CD1c-positive myeloid dendritic cell (primary cell): ENCODE data around the gene COMMD4.

ENCODE experiments used
- DNase-seq: peaks from one replicate; pipeline ENCODE4 v3.0.0-alpha.2; 2016; ENCODE audit errors: extremely low spot score

COMMD4 gene

GRCh38 chr15:75356517-75356916 lies 20.7 kb downstream of the COMMD4 start:
- no peak for DNase-seq

DNA sequence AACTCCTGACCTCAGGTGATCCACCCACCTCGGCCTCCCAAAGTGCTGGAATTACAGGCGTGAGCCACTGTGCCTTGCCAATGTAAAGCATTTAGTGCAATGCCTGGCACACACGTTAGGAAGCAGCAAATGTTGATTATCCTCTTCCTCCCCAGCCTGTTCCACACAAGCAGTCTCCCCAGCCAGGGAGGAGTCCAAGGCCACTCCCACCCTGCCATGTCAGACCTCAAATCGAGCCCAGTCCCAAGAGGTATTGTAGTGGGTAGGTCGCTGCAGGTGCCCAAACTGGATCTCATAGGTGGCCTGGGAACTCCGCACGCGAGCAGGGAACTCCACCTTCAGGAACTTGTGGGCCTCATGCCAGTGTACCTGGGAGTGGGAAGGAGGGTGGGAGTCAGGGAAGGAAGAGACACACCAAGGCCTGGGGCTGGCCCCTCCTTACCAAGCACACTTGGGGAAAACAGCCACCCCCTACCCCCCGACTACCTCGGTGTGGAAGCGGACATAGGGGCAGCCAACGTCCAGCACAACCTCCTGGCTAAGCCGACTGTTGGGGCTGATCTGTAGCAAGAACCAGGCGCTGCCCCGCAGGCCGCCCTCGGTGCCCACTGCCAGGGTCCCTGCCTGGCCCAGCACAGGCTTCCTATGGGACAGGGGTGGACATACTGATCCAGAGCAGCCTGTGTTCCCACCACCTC lies 22.3 kb downstream of the COMMD4 start:
- no peak for DNase-seq

DNA sequence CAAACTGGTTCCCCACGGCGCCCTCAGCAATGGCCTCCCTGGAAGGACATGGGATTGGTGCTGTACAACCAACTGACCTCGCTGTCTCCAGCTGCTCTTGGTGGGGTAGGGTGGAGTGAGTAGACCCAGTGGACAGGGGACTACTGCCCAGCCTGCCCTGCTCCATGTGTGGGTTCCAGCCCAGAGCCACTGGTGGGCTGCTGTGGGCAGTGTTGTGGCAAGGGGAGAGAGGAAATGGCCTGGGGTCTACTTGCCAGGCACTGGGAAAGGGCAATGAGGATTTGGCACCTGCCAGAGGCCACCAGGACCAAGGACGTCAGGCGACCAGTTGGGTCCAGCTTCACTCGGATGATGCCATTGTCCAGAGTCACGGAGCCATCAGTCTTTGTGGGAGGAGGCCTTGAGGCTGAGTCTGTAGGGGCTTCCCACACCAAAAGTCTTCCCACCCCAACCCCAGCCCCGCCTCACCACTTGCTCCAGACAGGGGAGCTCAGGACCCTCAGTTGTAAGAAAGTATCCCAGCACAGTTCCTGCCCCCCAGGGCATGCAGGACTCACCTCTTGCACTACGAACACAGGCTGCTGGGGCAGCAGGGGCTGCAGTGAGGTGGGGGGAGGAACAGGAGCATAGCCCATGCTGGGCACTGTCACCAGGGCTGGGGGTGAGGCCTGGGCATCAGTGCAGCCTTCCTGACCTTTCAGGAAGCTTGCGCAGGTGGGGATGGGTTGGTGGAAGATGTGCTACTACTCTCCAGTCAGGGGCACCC lies 23.1 kb downstream of the COMMD4 start:
- DNase-seq, result no peak

DNA sequence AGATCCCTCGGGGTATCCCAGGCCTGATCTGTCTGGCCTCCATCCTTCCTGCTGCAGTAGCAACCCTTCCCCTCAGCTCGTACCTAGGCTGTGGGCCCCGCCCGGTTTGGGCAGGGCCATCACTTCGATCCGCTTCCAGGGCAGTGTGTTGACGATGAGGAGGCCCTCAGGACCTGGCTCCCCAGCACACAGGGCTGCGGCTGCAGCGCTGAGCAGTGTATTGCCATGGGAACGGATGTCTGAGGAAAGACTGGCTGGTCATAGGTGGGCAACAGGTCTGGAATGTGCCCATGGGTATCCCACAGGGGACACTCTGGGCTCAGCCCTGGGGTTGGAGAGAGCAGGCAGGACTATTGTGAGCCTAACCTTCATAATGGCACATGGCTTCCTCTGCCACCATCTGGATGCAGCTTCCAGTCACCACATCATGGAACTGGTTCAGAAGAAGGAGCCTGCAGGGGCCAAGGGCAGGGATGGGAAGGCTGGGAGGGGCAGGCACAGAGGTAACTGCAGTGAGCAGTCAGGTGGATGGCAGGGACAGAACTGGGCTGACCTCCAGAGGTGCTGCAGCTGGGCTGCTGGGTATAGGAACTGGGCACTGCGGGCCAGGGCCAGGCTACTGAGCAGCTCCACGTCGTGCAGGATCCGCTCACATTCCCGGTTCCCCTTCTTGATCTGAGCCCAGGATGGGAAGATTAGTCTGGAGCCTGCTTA lies 23.8 kb downstream of the COMMD4 start:
- DNase-seq, result no peak

- no peak for DNase-seq
Measured at GRCh38 chr15:75360391-75360790, 24.5 kb downstream of the COMMD4 start.

DNA sequence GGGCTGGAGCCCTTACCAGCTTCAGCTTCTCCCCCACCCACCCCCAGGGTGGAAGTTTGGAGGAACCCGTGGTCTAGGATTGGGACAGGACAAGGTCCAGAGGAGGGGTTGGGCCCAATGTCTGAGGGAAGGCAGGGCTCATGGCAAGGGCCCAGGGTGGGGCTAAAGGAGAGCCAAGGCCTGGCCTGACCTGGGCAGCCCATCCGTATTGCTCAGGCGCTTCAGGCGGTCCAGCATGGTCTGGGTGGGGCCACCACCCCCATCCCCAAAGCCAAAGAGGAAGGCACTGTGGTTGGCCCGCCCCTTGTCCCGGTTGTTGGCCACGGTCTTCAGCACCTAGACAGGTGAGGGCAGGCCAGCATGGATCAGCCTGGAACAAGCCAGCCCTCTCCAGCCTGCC lies 25.0 kb downstream of the COMMD4 start:
- DNase-seq, result no peak

DNA sequence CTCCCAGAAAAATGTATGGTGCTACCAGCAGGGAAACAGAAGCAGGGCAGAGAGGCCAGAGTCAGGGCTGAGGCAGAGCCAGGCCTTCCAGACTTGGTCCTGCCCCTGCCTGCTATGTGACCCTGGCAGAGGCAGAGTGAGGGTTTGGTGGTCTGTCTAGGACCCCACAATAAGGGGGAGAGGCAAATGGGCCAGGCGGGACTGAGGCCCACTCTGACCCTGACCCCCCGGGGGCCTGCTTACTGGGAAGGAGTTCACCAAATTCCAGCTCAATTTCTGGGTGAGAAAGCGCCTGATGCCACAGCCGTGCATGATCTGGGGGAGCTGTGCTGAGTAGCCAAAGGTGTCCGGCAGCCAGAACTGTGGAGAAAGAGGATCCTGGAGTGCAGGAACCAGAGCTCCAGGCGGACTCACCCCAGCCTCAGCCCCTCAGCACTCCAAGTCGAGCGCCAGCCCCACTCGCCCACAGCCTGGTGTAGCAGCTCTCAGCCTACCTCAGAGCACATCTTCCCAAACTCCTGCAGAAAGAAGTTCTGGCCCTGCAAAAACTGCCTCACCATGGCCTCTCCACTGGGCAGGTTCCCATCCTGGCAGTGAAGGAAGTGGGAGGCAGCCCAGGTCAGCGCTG lies 25.6 kb downstream of the COMMD4 start:
- no peak for DNase-seq

GRCh38 chr15:75361989-75362641 lies 26.3 kb downstream of the COMMD4 start:
- no peak for DNase-seq

DNA sequence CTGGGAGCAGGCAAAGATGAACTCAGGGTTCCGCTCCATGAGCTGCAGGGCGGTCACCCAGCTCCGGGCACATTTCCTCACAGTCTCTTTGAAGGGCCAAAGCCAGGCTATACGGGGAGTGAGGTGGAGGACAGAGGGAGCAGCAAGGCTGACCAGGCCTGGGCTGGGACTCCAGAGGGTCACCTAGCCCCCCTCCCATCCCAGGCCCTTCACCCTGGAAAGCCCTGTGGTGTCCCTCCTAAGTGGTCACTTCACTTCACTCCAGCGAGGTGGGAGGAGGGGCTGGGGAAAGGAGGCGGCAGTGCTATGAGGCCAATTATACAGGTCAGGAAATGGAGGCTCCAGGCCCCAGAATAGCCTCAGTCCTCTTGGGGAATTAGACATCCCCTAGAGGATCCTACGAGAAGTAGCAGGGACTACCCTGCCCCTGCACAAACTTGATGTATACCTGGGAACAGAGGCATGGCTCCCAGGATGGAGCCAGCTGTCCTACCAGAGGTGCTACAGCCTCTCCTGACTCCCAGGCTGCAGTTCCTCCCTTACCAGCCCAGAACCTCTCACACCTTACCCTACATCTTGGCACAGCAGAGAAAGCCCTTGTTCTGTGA lies 26.9 kb downstream of the COMMD4 start:
- no peak for DNase-seq

DNA sequence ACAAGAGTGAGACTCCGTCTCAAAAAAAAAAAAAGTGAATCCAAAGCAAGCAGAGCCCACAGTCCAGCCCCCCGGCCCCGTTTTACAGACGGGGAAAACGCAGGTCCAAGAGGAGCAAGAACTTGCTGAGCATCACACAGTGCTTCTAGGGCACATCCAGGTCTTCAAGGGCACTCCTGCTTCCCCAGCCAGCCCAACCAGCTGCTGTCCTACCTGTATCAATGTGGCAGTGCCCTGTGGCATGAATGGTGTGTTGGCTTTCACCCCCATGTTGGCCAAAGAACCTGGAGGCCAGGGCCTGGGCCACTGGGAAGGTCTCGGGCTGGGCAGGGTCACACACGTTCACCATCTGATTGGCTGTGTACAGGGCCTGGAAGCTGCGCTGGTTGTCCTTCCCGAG lies 27.9 kb downstream of the COMMD4 start:
- no peak for DNase-seq

- no peak for DNase-seq
Measured at GRCh38 chr15:75364881-75365280, 29.0 kb downstream of the COMMD4 start.

DNA sequence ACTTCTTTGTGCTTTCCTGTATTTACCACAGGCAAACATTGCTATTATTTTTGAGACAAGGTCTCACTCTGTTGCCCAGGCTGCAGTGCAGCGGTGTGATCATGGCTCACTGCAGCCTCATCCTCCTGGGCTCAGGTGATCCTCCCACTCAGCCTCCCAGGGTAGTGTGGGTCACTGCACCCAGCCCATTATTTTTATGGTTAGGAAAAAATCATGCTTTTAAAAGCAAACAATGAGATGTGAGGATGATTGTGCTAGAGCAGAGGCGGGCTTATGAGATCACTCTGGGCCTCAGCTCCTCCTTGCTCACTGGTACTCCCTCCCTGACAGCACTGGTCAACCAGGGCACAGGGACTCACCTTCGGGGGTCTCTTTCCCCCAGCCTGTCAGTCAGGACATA lies 30.3 kb downstream of the COMMD4 start:
- no peak for DNase-seq

GRCh38 chr15:75367006-75367405 lies 31.1 kb downstream of the COMMD4 start:
- DNase-seq, result no peak

DNA sequence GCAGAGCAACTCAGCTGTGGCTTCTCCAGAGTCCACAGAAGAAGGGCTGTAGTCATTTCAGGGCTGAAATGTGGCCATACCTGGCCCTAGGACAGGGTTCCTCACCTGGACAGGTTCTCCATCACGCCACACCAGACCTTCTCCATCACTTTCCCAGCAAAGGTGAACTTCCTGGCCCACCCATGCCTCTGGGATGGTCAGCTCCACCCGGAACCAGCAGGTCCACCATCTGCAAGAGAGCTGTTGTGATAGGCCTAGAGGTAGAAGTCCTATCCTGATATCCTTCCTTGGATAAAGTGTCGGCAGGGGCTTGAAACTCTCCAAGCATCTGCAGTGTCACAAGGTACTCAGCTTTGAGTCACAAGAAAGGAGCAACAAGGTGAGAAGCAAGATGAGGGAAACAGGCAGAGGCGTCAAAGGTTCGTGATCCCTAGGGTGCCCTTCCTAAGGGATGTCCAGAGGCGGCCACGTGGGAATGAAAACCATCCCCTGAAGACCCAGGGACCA lies 31.6 kb downstream of the COMMD4 start:
- DNase-seq, result no peak

GRCh38 chr15:75367913-75368688 lies 32.2 kb downstream of the COMMD4 start, which contains the start of gene MAN2C1:
TSS of gene MAN2C1 (minus strand) at chr15:75368607. CDS start at chr15:75368583, 24 bp downstream.
- peak; percentile 98 for DNase-seq

DNA sequence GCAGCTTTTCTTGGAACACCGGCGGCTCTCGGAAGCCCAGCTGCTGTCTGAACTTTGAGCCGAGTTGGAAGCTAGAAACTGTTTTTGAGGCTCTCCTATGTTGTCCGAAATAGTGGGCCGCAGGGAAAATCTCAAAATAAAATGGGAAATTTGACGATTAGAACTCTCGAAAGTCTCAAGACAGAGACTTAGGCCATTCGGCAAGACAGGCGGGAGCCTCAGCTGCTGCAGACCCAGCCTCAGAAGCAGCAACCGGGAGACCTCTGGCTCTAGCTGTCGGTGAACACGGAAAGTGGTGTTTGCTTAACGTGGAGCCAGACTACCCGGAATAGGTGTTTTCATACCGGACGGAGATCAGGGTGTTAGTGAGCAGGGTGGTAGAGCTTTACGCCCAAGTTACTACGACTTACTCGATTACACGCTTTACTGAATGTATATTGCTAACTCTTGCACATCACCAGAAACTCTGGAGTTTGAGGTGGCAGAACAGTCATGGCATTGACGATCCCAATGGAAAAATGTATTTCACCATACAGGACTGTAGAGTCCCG lies 32.9 kb downstream of the COMMD4 start:
- no peak for DNase-seq

- DNase-seq, result no peak
Measured at GRCh38 chr15:75369897-75370581, 34.2 kb downstream of the COMMD4 start.

DNA sequence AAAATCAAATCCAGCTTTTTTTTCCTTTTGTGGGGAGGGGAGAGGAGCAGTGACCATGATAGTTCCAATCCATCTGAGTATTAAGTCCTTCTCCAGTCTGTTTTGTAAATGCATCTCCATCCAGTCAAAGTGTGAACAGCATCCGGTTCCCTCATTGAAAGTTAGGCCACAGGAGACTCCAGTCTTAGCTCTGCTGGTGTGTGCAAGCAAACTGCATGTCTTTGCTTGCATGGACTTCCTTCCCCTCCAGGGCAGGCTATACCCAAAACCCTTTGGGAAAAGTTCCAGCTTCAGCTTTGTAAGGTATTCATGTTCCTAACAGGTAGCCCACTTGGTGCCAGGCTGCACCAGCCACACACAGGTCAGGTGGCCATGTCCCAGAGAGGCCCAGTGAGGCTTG lies 35.6 kb downstream of the COMMD4 start:
- no peak for DNase-seq
